ENCODE measurements around the gene UBE2H. TPM values are rescaled to one million over a fixed set of nuclear protein-coding genes. Genes with fewer than 3 reads are reported as not detected.

Gene UBE2H
- total and polyA plus RNA-seq, 12 donors, result 26.0 to 222 (median 159) TPM

DNA sequence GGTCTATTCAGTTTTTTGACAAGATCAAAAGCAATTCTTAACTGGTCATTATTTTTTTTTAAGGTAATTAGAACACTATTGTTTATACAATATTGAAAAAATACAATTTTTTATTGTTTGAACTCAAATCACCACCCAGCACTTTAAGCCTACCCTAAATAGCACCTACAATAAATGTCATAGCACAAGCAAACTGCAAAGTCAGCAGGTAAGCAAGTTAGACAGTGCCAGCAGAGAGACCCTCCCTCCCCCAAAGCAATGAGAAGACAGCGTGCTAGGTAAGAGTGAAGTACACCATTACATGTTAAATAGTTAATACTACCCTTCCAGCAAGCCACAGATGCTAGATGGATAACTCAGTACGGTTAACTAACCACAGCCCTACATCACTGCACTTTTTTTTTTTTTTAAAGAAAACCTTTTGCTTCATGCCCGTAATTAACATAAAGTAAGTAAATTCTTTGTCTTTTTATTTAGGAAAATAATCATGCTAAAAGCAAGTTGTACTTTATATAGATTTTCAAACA is 120.0 kb downstream of the UBE2H start:
- H3K4me3 ChIP-seq, result no peak overlapping the region
- peak overlapping the region in 7 of 10 donors; percentile 68 to 91 (median 73) for H3K27ac ChIP-seq

DNA sequence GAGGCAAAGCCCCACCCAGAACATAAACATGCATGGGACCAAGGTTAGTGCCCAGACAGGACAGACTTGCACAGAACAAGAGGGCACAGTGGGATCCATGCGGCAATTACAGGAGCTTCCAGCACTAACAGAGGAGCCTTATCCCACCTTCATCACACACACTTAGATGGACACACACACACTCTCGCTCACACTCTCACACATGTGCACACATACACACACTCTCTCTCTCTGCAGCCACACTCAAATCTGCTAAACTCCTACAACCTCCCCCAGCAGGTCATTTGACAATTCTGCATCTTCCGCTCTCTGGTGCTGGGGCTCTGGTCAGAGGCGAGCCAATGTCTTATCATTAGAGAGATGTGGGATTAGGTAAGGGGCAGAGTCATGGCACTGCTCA is 120.5 kb downstream of the UBE2H start:
- WGBS, 2 donors, result 92 to 95% methylated on average over 4 of the region's 4 CpGs
- TF ChIP-seq, protein P1, sequence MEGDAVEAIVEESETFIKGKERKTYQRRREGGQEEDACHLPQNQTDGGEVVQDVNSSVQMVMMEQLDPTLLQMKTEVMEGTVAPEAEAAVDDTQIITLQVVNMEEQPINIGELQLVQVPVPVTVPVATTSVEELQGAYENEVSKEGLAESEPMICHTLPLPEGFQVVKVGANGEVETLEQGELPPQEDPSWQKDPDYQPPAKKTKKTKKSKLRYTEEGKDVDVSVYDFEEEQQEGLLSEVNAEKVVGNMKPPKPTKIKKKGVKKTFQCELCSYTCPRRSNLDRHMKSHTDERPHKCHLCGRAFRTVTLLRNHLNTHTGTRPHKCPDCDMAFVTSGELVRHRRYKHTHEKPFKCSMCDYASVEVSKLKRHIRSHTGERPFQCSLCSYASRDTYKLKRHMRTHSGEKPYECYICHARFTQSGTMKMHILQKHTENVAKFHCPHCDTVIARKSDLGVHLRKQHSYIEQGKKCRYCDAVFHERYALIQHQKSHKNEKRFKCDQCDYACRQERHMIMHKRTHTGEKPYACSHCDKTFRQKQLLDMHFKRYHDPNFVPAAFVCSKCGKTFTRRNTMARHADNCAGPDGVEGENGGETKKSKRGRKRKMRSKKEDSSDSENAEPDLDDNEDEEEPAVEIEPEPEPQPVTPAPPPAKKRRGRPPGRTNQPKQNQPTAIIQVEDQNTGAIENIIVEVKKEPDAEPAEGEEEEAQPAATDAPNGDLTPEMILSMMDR (IDR thresholded peaks at IDR 0.05), result no peak
- Histone ChIP-seq H3K4me1 (peaks cover 0 to 75% (median 44%) of the 10 kb centered on the region in 9 donors), H3K27ac (peak overlapping the region in 9 of 10 donors; percentile 3 to 91 (median 70)), H3K36me3 (peaks cover 0 to 44% (median 7%) of the 10 kb centered on the region in 9 donors), H3K9me3 (no peaks in the 10 kb centered on the region), H3K4me3 (no peak overlapping the region), H3K27me3 (no peaks in the 10 kb centered on the region)
- intact Hi-C loops (cut with DNase I), result loop anchor here in 4 of 10 donors (5.0 kb wide), 2 partner anchors 120 to 180 kb away; partner anchors contain the start of gene UBE2H (in 3 of the 4)
- DNase-seq (no peak), ATAC-seq (peak in 2 of 8 donors; percentile 2 to 3)

More for the DNA sequence above, 120.0 kb downstream of the UBE2H start:
- intact Hi-C loops (cut with DNase I), result loop anchor here in 4 of 10 donors (5.0 kb wide), 2 partner anchors 120 to 180 kb away; partner anchors contain the start of gene UBE2H (in 3 of the 4)
- H3K9me3 ChIP-seq, result no peaks in the 10 kb centered on the region
- ATAC-seq (no peak), DNase-seq (no peak)
- TF ChIP-seq, protein P1 (IDR thresholded peaks at IDR 0.05), result no peak
- H3K36me3 ChIP-seq, result peaks cover 0 to 47% (median 7%) of the 10 kb centered on the region in 9 donors
- WGBS, 2 donors, result 87 to 91% methylated on average over 3 of the region's 3 CpGs
- peaks cover 0 to 78% (median 44%) of the 10 kb centered on the region in 9 donors for H3K4me1 ChIP-seq
- H3K27me3 ChIP-seq, result no peaks in the 10 kb centered on the region

DNA sequence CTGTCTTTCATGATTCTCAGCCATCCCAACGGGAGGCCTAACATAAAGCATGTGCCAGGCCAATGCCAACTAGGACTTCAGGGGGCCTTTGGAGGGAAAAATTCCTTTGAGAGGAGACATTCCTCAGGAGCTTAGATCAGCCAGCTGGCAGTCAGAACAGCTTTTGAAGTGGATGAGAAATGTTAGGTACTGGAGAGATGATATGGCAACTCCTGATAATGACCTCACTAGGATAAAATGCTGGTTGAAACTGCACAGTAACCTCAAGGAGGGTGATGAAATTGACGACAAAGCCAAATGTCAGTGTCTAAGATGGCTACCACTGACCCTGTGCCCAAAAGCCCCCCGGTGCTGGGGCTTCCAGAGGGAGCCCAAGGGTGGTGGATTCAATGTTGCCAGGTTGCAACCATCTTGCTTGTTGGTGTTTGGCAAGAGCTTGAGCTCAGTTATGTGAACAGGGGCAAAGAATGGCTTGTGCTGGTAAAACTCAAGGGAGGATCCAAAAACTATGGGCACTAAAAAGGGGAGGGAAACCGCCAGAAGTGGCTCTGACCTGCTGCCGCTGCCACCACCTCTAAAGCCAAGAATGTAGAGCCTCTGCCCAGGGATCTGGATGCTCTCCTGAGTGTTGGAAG is 121.2 kb downstream of the UBE2H start:
- Histone ChIP-seq H3K27me3 (no peaks in the 10 kb centered on the region), H3K27ac (peak overlapping the region; percentile 3 to 91 (median 70)), H3K9me3 (no peaks in the 10 kb centered on the region), H3K4me1 (peaks cover 0 to 67% (median 44%) of the 10 kb centered on the region in 9 donors), H3K4me3 (no peak overlapping the region), H3K36me3 (peaks cover 0 to 42% (median 7%) of the 10 kb centered on the region in 9 donors)
- ATAC-seq (peak; percentile 16 to 63 (median 44)), DNase-seq (peak in 1 of 2 donors; percentile 28)
- intact Hi-C loops (cut with DNase I), result loop anchor here in 7 of 10 donors (2.0 to 5.0 kb wide), 5 partner anchors 117 to 181 kb away; partner anchors contain the start of gene UBE2H (in 5 of the 7)
- TF ChIP-seq, protein P1 (IDR thresholded peaks at IDR 0.05), result no peak
- 29 to 54% methylated on average over 5 of the region's 5 CpGs for WGBS, 2 donors

DNA sequence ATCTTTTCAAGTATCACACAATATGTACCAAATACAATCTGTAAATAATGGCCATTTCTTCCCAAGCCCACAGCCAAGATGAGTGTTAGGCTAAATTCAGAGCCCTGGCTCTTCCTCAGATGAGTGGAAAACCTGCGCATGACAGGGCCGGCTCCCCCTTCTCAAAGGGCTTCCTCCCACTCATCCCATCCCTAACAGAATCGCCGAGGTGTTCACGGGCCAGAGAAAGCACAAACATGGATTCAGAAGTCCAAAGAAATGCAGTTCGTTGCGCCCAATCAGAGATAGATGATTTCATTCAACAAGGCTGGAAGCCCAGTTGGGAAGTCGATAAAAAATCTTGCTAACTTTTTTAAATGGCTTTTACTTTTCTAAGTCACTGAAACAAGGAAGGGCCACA is 121.8 kb downstream of the UBE2H start:
- intact Hi-C loops (cut with DNase I), result loop anchor here in 7 of 10 donors (2.0 to 5.0 kb wide), 5 partner anchors 118 to 181 kb away; partner anchors contain the start of gene UBE2H (in 5 of the 7)
- WGBS, 2 donors, result 77 to 81% methylated on average over 8 of the region's 8 CpGs
- Histone ChIP-seq H3K4me3 (no peak overlapping the region), H3K36me3 (peaks cover 0 to 38% (median 7%) of the 10 kb centered on the region in 9 donors), H3K27me3 (no peaks in the 10 kb centered on the region), H3K9me3 (no peaks in the 10 kb centered on the region), H3K4me1 (peaks cover 3 to 67% (median 43%) of the 10 kb centered on the region in 9 donors), H3K27ac (peak overlapping the region; percentile 3 to 91 (median 70))
- DNase-seq (no peak), ATAC-seq (no peak)
- TF ChIP-seq, protein P1 (IDR thresholded peaks at IDR 0.05), result no peak
